Panc1 (cell line): ENCODE data around the gene SCLY. TPM values are rescaled to one million over a fixed set of nuclear protein-coding genes. Genes with fewer than 3 reads are reported as not detected.

Experiments used
- ATAC-seq: fragments of 200-7000 bp; cut with Tn5 transposase; 2 replicates; pipeline ENCODE4 v1.9.1; 2020; ENCODE audit warnings: mild to moderate bottlenecking, moderate library complexity
- BruUV-seq: library from RNA; stranded (reverse); fragments of 400-500 nt; replicated peaks from 2 replicates; lab custom pipeline; 2021; lab: Mats Ljungman, UMichigan
- CTCF ChIA-PET: fragments of 300-600 bp; sonication (Branson Sonifier 250); formaldehyde crosslinking; loops from one replicate; lab custom pipeline; 2022; ENCODE audit warnings: antibody characterized with exemption; lab: Charles Lee
- POLR2A ChIA-PET: fragments of 300-600 bp; sonication (Branson Sonifier 250); formaldehyde crosslinking; loops from one replicate; lab custom pipeline; 2022; ENCODE audit warnings: antibody characterized with exemption; lab: Charles Lee
- DNase-seq: peaks from one replicate; pipeline ENCODE4 v3.0.0-alpha.2; 2010; ENCODE audit warnings: low read depth, low spot score
- H3K27ac ChIP-seq: 2 replicates; pipeline ENCODE4 v1.5.1; 2011; ENCODE audit warnings: mild to moderate bottlenecking, low read length, inconsistent platforms
- H3K27me3 ChIP-seq: fragments of 200-500 bp; sonication (Bioruptor generic); 2 replicates; pipeline ENCODE4 v1.6.0; 2014; ENCODE audit warnings: low read length, inconsistent platforms; ENCODE audit not compliant: control insufficient read depth, insufficient read depth
- H3K36me3 ChIP-seq: fragments of 200-500 bp; sonication (Bioruptor generic); 2 replicates; pipeline ENCODE4 v1.5.1; 2014; ENCODE audit warnings: inconsistent platforms, mild to moderate bottlenecking, low read length, moderate library complexity; ENCODE audit not compliant: control insufficient read depth, insufficient read depth
- H3K4me1 ChIP-seq: 2 replicates; pipeline ENCODE4 v1.5.1; 2011; ENCODE audit warnings: inconsistent platforms, mild to moderate bottlenecking, low read length, moderate library complexity; ENCODE audit not compliant: control insufficient read depth, insufficient read depth
- H3K4me3 ChIP-seq, 2 experiments: 2 replicates each; pipeline ENCODE4 v1.5.1; 2011 to 2012; ENCODE audit warnings: low read depth in 2 of 2, low read length in 2 of 2, mild to moderate bottlenecking in 2 of 2, inconsistent platforms in 1 of 2, moderate library complexity in 1 of 2
- H3K9me3 ChIP-seq: fragments of 200-500 bp; sonication (Bioruptor generic); 2 replicates; pipeline ENCODE4 v1.5.1; 2014; ENCODE audit warnings: low read depth, mild to moderate bottlenecking, inconsistent platforms, low read length, moderate library complexity; ENCODE audit not compliant: control insufficient read depth, insufficient read depth
- POLR2AphosphoS5 ChIP-seq: IDR thresholded peaks from 2 replicates; pipeline ENCODE4 v1.6.1; 2012; ENCODE audit warnings: mild to moderate bottlenecking, low read depth, low read length, moderate library complexity
- REST ChIP-seq, 2 experiments: IDR thresholded peaks; 2 replicates each; pipeline ENCODE4 v1.6.1; 2011 to 2012; ENCODE audit warnings: low read depth in 2 of 2, control low read depth in 1 of 2, low read length in 1 of 2, mild to moderate bottlenecking in 1 of 2, moderate library complexity in 1 of 2; ENCODE audit not compliant: insufficient read depth in 1 of 2
- SIN3A ChIP-seq: IDR thresholded peaks from 2 replicates; pipeline ENCODE4 v1.6.1; 2012; ENCODE audit warnings: low read depth, mild to moderate bottlenecking, low read length, moderate library complexity, borderline replicate concordance; ENCODE audit not compliant: insufficient read depth
- TCF7L2 ChIP-seq: IDR thresholded peaks from 2 replicates; pipeline ENCODE4 v1.6.1; 2011; ENCODE audit warnings: mild to moderate bottlenecking, low read depth, low read length, inconsistent platforms
- in situ Hi-C: cut with HindIII; loops from 2 replicates; pipeline ENCODE4 v1.10.0; 2016; ENCODE audit warnings: low sequenced_read_pairs, low pct_unique_long_range_greater_than_20kb
- intact Hi-C: fragments of 100-400 bp; cut with micrococcal nuclease; formaldehyde crosslinking; loops from one replicate; pipeline ENCODE4 v1.10.0; 2022; ENCODE audit not compliant: unreplicated experiment
- total RNA-seq: library from RNA; stranded (reverse); gene quantifications from one replicate; pipeline ENCODE4 v1.2.1, GENCODE V29; 2021; ENCODE audit not compliant: unreplicated experiment
- TF ChIP-seq, protein P1 (sequence below): fragments of 450-650 bp; IDR thresholded peaks from 2 replicates; pipeline ENCODE4 v1.5.1; 2017; ENCODE audit warnings: mild to moderate bottlenecking

SCLY gene
- total RNA-seq, 1 experiment from 2014 or later = 31.4 TPM

- ChIA-PET POLR2A (no interaction called here), CTCF (interaction anchor here (0.6 kb wide), 1 partner anchor 9 kb away, joined by 8 read pairs; no protein-coding TSS in a partner anchor)
- Histone ChIP-seq H3K36me3 (no peaks in the 10 kb centered on the region), H3K4me1 (no peaks in the 10 kb centered on the region), H3K9me3 (no peaks in the 10 kb centered on the region), H3K4me3 (no peak overlapping the region), H3K27me3 (no peaks in the 10 kb centered on the region), H3K27ac (no peak overlapping the region)
- intact Hi-C loops (no loop called here), in situ Hi-C loops (no loop called here)
- no peak for DNase-seq
- BruUV-seq = no TSS peak
- no peak for ATAC-seq
- TF ChIP-seq, protein P1, sequence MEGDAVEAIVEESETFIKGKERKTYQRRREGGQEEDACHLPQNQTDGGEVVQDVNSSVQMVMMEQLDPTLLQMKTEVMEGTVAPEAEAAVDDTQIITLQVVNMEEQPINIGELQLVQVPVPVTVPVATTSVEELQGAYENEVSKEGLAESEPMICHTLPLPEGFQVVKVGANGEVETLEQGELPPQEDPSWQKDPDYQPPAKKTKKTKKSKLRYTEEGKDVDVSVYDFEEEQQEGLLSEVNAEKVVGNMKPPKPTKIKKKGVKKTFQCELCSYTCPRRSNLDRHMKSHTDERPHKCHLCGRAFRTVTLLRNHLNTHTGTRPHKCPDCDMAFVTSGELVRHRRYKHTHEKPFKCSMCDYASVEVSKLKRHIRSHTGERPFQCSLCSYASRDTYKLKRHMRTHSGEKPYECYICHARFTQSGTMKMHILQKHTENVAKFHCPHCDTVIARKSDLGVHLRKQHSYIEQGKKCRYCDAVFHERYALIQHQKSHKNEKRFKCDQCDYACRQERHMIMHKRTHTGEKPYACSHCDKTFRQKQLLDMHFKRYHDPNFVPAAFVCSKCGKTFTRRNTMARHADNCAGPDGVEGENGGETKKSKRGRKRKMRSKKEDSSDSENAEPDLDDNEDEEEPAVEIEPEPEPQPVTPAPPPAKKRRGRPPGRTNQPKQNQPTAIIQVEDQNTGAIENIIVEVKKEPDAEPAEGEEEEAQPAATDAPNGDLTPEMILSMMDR = no peak
- TF ChIP-seq REST (IDR thresholded peaks at IDR 0.05; ENCODE audit: insufficient read depth in 1 of 2, low read depth in 2 of 2, low read length in 1 of 2) (no peak), SIN3A (no peak), POLR2AphosphoS5 (no peak), TCF7L2 (no peak)
These were observed 26.4 kb downstream of the SCLY start for GRCh38 chr2:238087211-238087610.

GRCh38 chr2:238090887-238091286 is 30.1 kb downstream of the SCLY start:
- no peaks in the 10 kb centered on the region for H3K4me1 ChIP-seq
- H3K36me3 ChIP-seq = no peaks in the 10 kb centered on the region
- DNase-seq = no peak
- intact Hi-C loops (no loop called here), in situ Hi-C loops (no loop called here)
- H3K27ac ChIP-seq = no peak overlapping the region
- CTCF ChIA-PET = no interaction called here
- no peaks in the 10 kb centered on the region for H3K9me3 ChIP-seq
- H3K4me3 ChIP-seq = no peak overlapping the region
- BruUV-seq = no TSS peak
- POLR2A ChIA-PET = no interaction called here
- no peak for TF ChIP-seq REST (IDR thresholded peaks at IDR 0.05; ENCODE audit: insufficient read depth in 1 of 2, low read depth in 2 of 2, low read length in 1 of 2)
- no peak for TF ChIP-seq SIN3A
- no peak for TF ChIP-seq POLR2AphosphoS5
- TF ChIP-seq, protein P1 = no peak
- TF ChIP-seq TCF7L2 = no peak
- no peaks in the 10 kb centered on the region for H3K27me3 ChIP-seq
- ATAC-seq = no peak
